Activated CD8-positive, alpha-beta memory T cell treated with anti-CD3 and anti-CD28 coated beads for 48 hours (primary cell): ENCODE data around the gene DLEC1.
"Not testable (repeated sequence)": the region's sequence is repeated elsewhere in the genome, so short reads cannot be mapped to it uniquely, and the experiment has no call there.

Experiments
- DNase-seq, 3 experiments: peaks; one replicate each; pipeline ENCODE4 v3.0.0-alpha.2; 2020; ENCODE audit warnings: low read depth in 2 of 3, low spot score in 2 of 3

Gene DLEC1

GRCh38 chr3:38135621-38136277 lies 96.7 kb downstream of the DLEC1 start:
- not testable (repeated sequence) for DNase-seq

GRCh38 chr3:38136393-38136776 lies 97.4 kb downstream of the DLEC1 start:
- DNase-seq, result no peak

GRCh38 chr3:38136777-38137614 lies 98.0 kb downstream of the DLEC1 start, which contains the start of gene ACAA1:
ACAA1 (minus strand) TSS chr3:38137127; CDS start chr3:38137035, 92 bp downstream.
- peak; percentile 72 to 96 (median 91) for DNase-seq

GRCh38 chr3:38137615-38138348 lies 98.8 kb downstream of the DLEC1 start:
- DNase-seq, result no peak

- DNase-seq, result peak; percentile 72 to 83 (median 75)
These were observed 99.6 kb downstream of the DLEC1 start, which contains the start of gene MYD88 for GRCh38 chr3:38138349-38139190. MYD88 (plus strand) TSS chr3:38138661; CDS start chr3:38138701, 40 bp downstream.

- DNase-seq, result no peak
These were observed 100.2 kb downstream of the DLEC1 start for GRCh38 chr3:38139191-38139590.

- DNase-seq, result no peak
These were observed 100.6 kb downstream of the DLEC1 start for GRCh38 chr3:38139652-38140051.

- no peak for DNase-seq
These were observed 101.5 kb downstream of the DLEC1 start for GRCh38 chr3:38140326-38141172.

GRCh38 chr3:38141173-38141951 lies 102.4 kb downstream of the DLEC1 start:
- DNase-seq, result no peak

- no peak for DNase-seq
These were observed 102.9 kb downstream of the DLEC1 start for GRCh38 chr3:38141952-38142273.

GRCh38 chr3:38142959-38143358 lies 104.0 kb downstream of the DLEC1 start:
- DNase-seq, result no peak

- DNase-seq, result no peak
These were observed 104.5 kb downstream of the DLEC1 start for GRCh38 chr3:38143511-38143910.

GRCh38 chr3:38146504-38146903 lies 107.5 kb downstream of the DLEC1 start:
- DNase-seq, result no peak

- no peak for DNase-seq
These were observed 108.4 kb downstream of the DLEC1 start for GRCh38 chr3:38147421-38147820.

GRCh38 chr3:38148311-38148882 lies 109.4 kb downstream of the DLEC1 start:
- DNase-seq, result no peak

- DNase-seq, result no peak
These were observed 110.7 kb downstream of the DLEC1 start for GRCh38 chr3:38149708-38150107.

GRCh38 chr3:38150780-38151528 lies 111.9 kb downstream of the DLEC1 start:
- no peak for DNase-seq

- no peak for DNase-seq
These were observed 112.8 kb downstream of the DLEC1 start for GRCh38 chr3:38151667-38152265.
